ENCODE results near the gene MFSD6.

- TF ChIP-seq CTCF (conservative IDR thresholded peaks at IDR 0.05 in 1 of 2, IDR thresholded peaks at IDR 0.05 in 1 of 2; ENCODE audit: low read depth in 1 of 2, low read length in 2 of 2), result no peak
- no peak for TF ChIP-seq EZH2 (IDR thresholded peaks at IDR 0.05; ENCODE audit: low read length, missing control alignments)
These were observed 105.7 kb downstream of the MFSD6 start for GRCh38 chr2:190513877-190514276.
